ENCODE measurements around the gene TMEM87B.
"Not testable (repeated sequence)": the region's sequence is repeated elsewhere in the genome, so short reads cannot be mapped to it uniquely, and the experiment has no call there.

Gene TMEM87B

DNA sequence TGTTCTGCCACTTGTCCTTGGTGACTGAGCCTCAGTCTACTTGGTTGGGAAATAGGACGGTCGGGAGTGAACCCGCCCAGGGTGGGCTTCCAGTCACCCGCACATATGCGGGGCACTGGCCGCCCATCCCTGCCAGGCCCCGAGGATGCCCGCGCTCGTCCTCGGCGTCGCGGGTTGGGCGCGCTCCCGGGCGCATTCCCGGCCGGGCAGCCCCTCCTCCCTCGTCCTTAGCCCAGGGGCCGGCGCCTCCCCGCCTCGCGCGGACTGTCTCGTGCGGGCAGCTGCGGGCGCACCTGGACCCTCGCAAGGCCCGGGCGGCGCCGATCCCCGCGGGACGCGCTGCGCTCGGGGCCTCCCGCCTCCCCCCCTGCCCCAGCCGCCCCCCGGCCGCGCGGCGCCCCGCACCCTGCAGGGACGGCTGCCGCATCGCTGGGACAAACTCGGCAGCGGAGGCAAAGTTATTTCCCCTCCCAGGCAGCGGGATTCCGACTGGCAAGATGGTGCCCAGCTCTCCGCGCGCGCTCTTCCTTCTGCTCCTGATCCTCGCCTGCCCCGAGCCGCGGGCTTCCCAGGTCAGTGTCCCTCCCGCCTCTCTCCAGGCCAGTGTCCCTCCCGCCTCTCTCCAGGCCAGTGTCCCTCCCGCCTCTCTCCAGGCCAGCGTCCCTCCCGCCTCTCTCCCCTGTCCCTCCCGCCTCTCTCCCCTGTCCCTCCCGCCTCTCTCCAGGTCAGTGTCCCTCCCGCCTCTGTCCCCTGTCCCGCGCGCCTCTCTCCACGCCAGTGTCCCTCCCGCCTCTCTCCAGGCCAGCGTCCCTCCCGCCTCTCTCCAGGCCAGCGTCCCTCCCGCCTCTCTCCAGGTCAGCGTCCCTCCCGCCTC, 83.3 kb downstream of the TMEM87B start, which contains the start of gene FBLN7:
FBLN7 (plus strand) TSS at position 227 of the 874 bp plus-strand sequence; CDS start at position 498, 271 bp downstream.
- no peaks in the 10 kb centered on the region; the same call in 1 of the 2 replicates for H3K36me3 ChIP-seq (ENCODE audit: insufficient read depth, low read length)
- no peaks in the 10 kb centered on the region for H3K9me3 ChIP-seq (ENCODE audit: control insufficient read depth, insufficient read depth, low read length)
- H3K4me1 ChIP-seq (ENCODE audit: insufficient read depth, low read length): no peaks in the 10 kb centered on the region; the same call in 1 of the 2 replicates
- H3K9ac ChIP-seq (ENCODE audit: low read depth, low read length): peak within 1 kb of the TSS; percentile 62

DNA sequence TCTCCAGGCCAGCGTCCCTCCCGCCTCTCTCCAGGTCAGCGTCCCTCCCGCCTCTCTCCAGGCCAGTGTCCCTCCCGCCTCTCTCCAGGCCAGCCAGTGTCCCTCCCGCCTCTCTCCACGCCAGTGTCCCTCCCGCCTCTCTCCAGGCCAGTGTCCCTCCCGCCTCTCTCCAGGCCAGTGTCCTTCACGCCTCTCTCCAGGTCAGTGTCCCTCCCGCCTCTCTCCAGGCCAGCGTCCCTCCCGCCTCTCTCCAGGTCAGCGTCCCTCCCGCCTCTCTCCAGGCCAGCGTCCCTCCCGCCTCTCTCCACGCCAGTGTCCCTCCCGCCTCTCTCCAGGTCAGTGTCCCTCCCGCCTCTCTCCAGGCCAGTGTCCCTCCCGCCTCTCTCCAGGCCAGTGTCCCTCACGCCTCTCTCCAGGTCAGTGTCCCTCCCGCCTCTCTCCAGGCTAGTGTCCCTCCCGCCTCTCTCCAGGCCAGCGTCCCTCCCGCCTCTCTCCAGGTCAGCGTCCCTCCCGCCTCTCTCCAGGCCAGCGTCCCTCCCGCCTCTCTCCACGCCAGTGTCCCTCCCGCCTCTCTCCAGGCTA, 84.1 kb downstream of the TMEM87B start:
- H3K36me3 ChIP-seq (ENCODE audit: insufficient read depth, low read length); H3K4me1 ChIP-seq (ENCODE audit: insufficient read depth, low read length); H3K9me3 ChIP-seq (ENCODE audit: control insufficient read depth, insufficient read depth, low read length): not testable (repeated sequence)
- H3K9ac ChIP-seq (ENCODE audit: low read depth, low read length): peak overlapping the region; percentile 62; the same call in 1 of the 2 replicates

DNA sequence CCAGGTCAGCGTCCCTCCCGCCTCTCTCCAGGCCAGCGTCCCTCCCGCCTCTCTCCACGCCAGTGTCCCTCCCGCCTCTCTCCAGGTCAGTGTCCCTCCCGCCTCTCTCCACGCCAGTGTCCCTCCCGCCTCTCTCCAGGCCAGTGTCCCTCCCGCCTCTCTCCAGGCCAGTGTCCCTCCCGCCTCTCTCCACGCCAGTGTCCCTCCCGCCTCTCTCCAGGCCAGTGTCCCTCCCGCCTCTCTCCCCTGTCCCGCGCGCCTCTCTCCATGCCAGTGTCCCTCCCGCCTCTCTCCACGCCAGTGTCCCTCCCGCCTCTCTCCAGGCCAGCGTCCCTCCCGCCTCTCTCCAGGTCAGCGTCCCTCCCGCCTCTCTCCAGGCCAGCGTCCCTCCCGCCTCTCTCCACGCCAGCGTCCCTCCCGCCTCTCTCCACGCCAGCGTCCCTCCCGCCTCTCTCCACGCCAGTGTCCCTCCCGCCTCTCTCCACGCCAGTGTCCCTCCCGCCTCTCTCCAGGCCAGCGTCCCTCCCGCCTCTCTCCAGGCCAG, 84.7 kb downstream of the TMEM87B start:
- H3K9ac ChIP-seq (ENCODE audit: low read depth, low read length): peak overlapping the region; percentile 50; the same call in 1 of the 2 replicates
- H3K36me3 ChIP-seq (ENCODE audit: insufficient read depth, low read length); H3K4me1 ChIP-seq (ENCODE audit: insufficient read depth, low read length); H3K9me3 ChIP-seq (ENCODE audit: control insufficient read depth, insufficient read depth, low read length): not testable (repeated sequence)

DNA sequence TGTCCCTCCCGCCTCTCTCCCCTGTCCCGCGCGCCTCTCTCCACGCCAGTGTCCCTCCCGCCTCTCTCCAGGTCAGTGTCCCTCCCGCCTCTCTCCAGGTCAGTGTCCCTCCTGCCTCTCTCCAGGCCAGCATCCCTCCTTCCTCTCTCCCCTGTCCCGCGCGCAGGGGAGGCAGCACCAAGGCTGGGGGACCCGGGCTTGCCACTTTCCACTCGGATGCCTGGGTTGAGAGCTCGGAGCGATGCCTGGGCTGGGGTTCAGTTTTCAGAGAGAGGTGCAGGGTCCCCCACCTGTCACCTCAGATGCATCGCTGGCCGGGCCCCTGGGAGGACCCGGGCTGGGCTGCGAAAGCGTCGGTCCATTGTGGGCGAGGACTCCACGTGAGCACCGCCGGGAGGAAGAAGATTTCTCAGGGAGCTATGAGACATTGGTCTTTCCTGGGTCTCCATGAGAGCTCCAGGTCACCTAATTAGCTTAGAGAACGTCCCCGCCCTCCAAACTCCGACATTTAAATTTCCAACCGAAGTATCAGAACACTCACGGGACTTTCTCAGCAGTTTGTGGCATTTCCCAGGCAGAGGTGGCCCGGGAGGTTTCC, 85.2 kb downstream of the TMEM87B start:
- Histone ChIP-seq H3K9me3 (ENCODE audit: control insufficient read depth, insufficient read depth, low read length) (no peaks in the 10 kb centered on the region), H3K9ac (ENCODE audit: low read depth, low read length) (peak overlapping the region; percentile 50; the same call in 1 of the 2 replicates), H3K36me3 (ENCODE audit: insufficient read depth, low read length) (no peaks in the 10 kb centered on the region; the same call in 1 of the 2 replicates), H3K4me1 (ENCODE audit: insufficient read depth, low read length) (no peaks in the 10 kb centered on the region; the same call in 1 of the 2 replicates)

DNA sequence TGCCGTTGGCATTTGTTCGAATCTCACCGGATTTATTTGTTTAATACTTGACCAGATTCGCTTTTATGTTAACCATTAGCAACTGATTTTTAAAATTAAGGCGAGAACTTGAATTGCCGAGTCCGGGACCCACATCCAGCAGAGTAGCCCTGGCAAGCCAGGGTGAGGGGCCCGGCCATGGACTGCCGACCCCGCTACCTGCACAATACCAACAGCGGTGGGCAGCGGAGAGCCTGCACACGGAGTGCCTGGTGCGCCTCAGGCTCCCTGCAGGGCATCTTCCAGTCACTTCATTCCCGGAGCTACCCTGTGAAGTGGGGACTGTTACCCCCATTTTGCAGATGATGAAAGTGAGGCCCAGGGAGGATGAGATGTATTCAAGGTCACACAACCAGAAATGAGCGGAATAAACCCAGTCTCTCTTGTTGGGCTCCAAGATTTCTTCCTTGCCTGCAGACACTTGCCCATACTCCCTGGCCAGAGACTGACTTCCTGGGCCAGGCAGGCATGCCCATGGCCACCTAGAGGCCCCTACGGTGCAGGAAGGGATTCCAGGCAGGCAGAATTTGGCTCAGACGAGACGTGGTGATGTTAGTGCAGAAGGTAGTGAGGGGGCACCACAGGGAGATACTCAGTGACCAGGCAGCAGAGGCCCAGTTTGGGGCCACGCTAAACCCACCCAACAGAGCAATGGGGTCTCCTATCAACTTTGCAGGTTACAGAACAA, 86.0 kb downstream of the TMEM87B start:
- H3K9me3 ChIP-seq (ENCODE audit: control insufficient read depth, insufficient read depth, low read length): no peaks in the 10 kb centered on the region
- H3K9ac ChIP-seq (ENCODE audit: low read depth, low read length): peak overlapping the region; percentile 50; the same call in 1 of the 2 replicates
- no peaks in the 10 kb centered on the region; the same call in 1 of the 2 replicates for H3K36me3 ChIP-seq (ENCODE audit: insufficient read depth, low read length)
- no peaks in the 10 kb centered on the region; the same call in 1 of the 2 replicates for H3K4me1 ChIP-seq (ENCODE audit: insufficient read depth, low read length)

DNA sequence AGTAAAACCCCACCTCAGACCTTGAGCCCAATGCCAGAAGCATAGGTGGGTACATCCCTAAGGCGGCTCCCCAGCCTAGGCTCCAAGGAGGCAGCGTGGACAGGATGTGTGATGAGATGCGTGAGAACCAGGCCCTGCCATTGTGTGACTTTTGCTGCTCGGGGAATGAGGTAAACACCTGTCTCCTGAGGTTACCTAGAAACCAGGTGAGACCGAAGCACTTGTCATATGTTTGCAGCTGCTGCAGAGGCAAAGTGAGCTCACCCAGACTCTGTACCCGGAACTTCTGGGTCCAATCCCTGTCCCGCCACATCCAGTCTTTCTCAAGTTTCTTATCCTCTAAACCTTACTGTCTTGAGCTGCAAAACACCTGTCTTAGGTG, 86.5 kb downstream of the TMEM87B start:
- Histone ChIP-seq H3K9me3 (ENCODE audit: control insufficient read depth, insufficient read depth, low read length) (no peaks in the 10 kb centered on the region), H3K9ac (ENCODE audit: low read depth, low read length) (no peak overlapping the region), H3K4me1 (ENCODE audit: insufficient read depth, low read length) (no peaks in the 10 kb centered on the region; the same call in 1 of the 2 replicates), H3K36me3 (ENCODE audit: insufficient read depth, low read length) (no peaks in the 10 kb centered on the region)

DNA sequence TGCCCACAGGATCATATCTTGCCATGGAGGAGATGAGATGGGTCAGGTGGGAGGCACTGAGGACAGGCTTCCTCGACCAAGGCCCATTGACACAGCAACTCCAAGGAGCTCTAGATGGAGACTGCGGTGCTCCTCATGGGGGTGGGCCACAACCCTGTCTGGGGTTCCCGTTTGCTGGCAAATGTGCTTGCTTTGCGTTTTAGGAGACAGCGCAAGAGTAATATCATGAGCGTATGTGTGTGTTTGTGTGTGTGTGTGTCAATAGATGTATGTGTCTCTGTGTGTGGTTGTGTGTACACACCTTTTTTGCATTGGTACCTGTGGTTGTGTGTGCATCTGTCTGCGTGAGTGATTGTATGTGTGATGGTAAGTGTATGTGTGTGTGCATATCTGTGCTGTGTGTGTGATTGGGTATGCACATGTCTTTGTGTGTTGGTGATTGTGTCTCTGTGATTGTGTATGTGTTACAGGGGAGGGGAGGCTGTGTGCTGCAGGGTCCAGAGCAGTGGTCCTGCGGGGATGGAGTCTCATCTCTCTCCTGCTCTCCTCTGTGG, 87.5 kb downstream of the TMEM87B start:
- Histone ChIP-seq H3K4me1 (ENCODE audit: insufficient read depth, low read length) (no peaks in the 10 kb centered on the region; the same call in 1 of the 2 replicates), H3K9me3 (ENCODE audit: control insufficient read depth, insufficient read depth, low read length) (no peaks in the 10 kb centered on the region), H3K9ac (ENCODE audit: low read depth, low read length) (no peak overlapping the region), H3K36me3 (ENCODE audit: insufficient read depth, low read length) (no peaks in the 10 kb centered on the region)

DNA sequence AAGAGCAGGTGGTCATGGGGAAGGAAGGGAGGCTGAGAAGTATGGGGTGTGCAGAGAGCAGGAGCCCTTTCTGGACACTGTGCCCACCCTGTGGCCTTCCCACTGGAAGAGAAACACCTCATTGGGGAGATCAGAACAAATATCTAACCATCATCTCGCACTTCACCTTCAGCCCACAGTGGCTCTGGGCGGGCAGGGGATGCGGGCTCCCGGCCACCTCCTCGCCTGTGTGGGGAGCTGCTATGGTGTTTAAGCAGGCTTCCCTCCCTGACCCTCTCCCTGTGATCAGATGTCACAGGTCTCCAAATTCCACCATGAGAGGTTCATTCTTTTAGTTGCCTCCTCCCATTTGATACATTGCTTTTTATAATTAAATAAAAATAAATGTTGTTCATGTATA, 88.1 kb downstream of the TMEM87B start:
- H3K4me1 ChIP-seq (ENCODE audit: insufficient read depth, low read length): no peaks in the 10 kb centered on the region; the same call in 1 of the 2 replicates
- H3K9ac ChIP-seq (ENCODE audit: low read depth, low read length): no peak overlapping the region
- no peaks in the 10 kb centered on the region for H3K36me3 ChIP-seq (ENCODE audit: insufficient read depth, low read length)
- H3K9me3 ChIP-seq (ENCODE audit: control insufficient read depth, insufficient read depth, low read length): no peaks in the 10 kb centered on the region

DNA sequence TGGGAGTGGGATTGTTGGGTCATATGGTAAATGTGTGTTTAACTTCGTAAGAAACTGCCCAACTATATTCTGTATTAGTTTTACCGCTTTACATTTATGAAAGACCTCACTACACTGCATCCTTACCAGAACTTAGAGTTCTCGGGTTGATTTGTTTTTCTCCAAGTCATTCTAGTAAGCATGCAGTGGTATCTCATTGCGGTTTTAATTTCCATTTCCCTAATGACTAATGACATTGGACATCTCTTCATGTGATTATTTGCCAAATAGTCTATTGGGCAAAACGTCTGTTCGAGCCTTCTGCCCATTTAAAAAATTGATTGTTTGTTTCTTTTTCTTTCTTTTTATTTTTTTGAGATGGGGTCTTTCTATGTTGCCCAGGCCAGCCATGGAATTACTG, 89.9 kb downstream of the TMEM87B start:
- Histone ChIP-seq H3K4me1 (ENCODE audit: insufficient read depth, low read length) (no peaks in the 10 kb centered on the region; the same call in 1 of the 2 replicates), H3K9ac (ENCODE audit: low read depth, low read length) (no peak overlapping the region), H3K36me3 (ENCODE audit: insufficient read depth, low read length) (no peaks in the 10 kb centered on the region), H3K9me3 (ENCODE audit: control insufficient read depth, insufficient read depth, low read length) (no peaks in the 10 kb centered on the region)

DNA sequence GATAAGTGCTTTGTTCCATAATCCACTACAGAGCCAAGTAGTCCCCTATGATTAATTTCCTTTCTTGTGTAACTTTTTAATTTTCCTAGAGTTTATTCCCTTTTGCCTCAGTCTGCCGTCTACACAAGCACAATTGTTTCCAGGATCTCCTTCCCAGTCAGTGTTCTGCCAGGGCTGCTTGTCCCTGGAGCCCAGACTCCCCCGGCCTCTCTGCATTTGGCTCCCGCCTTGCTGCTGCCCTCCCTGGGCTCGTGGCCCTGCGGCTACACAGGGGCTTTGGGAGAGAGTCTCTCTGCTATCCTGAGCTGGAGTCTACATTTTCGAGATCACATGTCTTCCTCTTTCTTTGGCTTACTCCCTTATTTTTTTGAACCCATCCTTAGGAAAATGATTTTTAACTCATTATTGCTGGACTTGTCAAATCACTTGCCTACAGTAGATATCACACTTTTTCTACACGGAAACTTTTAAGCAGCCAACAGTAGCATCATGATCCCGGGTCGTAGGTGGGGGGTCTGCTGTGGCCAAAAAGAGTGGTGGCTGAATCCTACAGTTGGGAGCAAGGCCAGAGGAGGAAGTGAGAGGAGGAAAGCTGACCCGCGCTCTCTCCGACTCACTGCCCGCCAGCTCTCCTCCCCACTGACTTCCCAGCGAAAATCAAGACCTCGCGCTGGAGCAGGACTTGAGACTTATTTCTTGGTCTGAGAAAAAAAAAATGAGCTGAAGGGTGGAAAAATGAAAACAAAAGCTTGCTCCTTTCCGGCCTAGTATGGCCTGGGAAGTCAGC, 92.5 kb downstream of the TMEM87B start:
- Histone ChIP-seq H3K9me3 (ENCODE audit: control insufficient read depth, insufficient read depth, low read length) (no peaks in the 10 kb centered on the region), H3K36me3 (ENCODE audit: insufficient read depth, low read length) (no peaks in the 10 kb centered on the region), H3K4me1 (ENCODE audit: insufficient read depth, low read length) (no peaks in the 10 kb centered on the region), H3K9ac (ENCODE audit: low read depth, low read length) (no peak overlapping the region)

DNA sequence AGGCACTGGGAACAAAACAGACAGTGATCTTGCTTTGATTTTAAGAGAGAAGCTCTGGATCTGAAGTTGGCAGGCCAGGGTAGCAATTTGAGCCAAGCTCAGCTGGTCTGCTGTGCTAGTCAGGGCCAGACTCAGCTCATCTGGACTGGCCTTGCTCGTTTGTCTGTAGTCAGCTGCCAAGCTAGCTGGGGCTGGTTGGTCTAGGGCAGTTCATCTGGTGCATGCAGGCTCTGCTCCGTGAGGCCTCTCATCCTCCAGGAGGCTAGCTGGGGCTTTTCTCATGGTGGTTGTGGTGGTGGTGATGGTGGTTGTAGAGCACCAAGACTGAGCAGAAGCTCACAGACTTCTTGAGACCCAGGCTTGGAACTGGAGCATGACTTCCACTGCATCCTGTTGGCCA, 93.4 kb downstream of the TMEM87B start:
- Histone ChIP-seq H3K9me3 (ENCODE audit: control insufficient read depth, insufficient read depth, low read length) (no peaks in the 10 kb centered on the region), H3K4me1 (ENCODE audit: insufficient read depth, low read length) (no peaks in the 10 kb centered on the region), H3K36me3 (ENCODE audit: insufficient read depth, low read length) (no peaks in the 10 kb centered on the region), H3K9ac (ENCODE audit: low read depth, low read length) (no peak overlapping the region)

DNA sequence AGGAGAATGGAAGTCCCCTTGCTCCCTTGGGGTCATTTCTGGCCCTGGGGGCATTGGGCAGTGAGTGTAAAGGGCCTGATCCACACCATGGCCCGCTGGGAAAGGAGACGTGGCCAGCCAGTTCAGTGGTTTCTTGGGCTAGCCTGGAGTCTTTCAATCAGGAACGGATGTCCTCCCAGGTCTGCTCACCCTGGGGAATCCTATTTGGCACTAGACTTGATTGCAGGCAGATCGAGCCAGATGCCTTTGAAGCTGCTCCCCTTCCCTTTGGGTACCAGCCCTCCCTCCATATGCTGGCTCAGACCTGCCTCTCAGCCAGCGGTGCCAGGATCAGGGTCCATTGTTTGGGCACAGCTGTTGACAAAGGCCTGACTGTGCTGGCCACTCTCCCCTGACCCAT, 94.1 kb downstream of the TMEM87B start:
- no peaks in the 10 kb centered on the region for H3K9me3 ChIP-seq (ENCODE audit: control insufficient read depth, insufficient read depth, low read length)
- no peak overlapping the region for H3K9ac ChIP-seq (ENCODE audit: low read depth, low read length)
- H3K4me1 ChIP-seq (ENCODE audit: insufficient read depth, low read length): no peaks in the 10 kb centered on the region
- H3K36me3 ChIP-seq (ENCODE audit: insufficient read depth, low read length): no peaks in the 10 kb centered on the region

DNA sequence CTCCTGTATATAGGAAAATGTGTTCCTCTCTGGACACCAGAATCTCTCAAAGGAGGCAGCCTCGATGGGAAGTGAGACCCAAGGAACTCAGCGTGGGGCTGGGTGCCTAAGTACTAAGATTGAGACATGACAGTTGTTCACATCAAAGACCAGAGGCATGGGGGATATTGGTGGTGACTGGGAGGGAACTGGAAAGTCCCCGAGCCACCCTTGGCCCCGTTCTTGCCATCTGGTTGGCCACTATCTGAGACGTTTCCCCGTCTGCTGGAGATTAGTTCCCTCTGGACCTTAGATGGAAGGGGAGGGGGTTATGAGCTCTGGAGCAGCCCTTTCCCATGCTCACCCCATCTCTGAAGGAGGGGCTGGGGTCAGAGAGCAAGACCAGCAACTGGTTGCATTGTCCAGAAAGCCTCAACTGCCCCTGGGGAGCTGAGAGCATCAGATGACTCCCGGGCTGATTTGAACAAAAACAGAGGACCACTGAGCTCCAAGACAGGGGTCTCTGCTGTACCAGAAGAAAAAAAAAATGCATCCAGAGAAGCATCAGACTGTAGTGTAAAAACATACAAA, 94.9 kb downstream of the TMEM87B start:
- Histone ChIP-seq H3K4me1 (ENCODE audit: insufficient read depth, low read length) (peaks cover 6% of the 10 kb centered on the region; the same call in 1 of the 2 replicates), H3K36me3 (ENCODE audit: insufficient read depth, low read length) (no peaks in the 10 kb centered on the region), H3K9ac (ENCODE audit: low read depth, low read length) (no peak overlapping the region), H3K9me3 (ENCODE audit: control insufficient read depth, insufficient read depth, low read length) (no peaks in the 10 kb centered on the region)

All from ES-I3 (cell line).